Pancreas (tissue), 10 donors: ENCODE data around the gene POR. TPM values are rescaled to one million over a fixed set of nuclear protein-coding genes. Genes with fewer than 3 reads are reported as not detected.

Experiments
- ATAC-seq, 4 donors: fragments of 200-7000 bp; cut with Tn5 transposase; one replicate each; pipeline versions ENCODE4 v1.8.0 to v1.9.1; 2020; ENCODE audit warnings: mild to moderate bottlenecking in 4 of 4, moderate library complexity in 4 of 4
- DNase-seq, 6 donors: peaks; one replicate each; pipeline ENCODE4 v3.0.0-alpha.2; 2020
- FAIRE-seq: peaks from 2 replicates; lab custom pipeline; 2012; peaks lifted over from hg19 to GRCh38; lab: Jason Lieb, UNC
- H3K27ac ChIP-seq, 4 donors: fragments of 200-600 bp; sonication (generic); 1 replicate in 3 of 4; 2 replicates in 1 of 4; pipeline versions ENCODE4 v1.5.0 to v1.8.0; 2020
- H3K27me3 ChIP-seq, 4 donors: fragments of 200-600 bp; one replicate each; pipeline ENCODE4 v1.8.0; 2021
- H3K36me3 ChIP-seq, 3 donors: fragments of 200-600 bp; sonication (generic) in 1 of 3; one replicate each; pipeline versions ENCODE4 v1.5.0 to v1.8.0; 2020 to 2021
- H3K4me1 ChIP-seq, 3 donors: fragments of 200-600 bp; one replicate each; pipeline ENCODE4 v1.8.0; 2021
- H3K4me3 ChIP-seq, 4 donors: fragments of 200-600 bp; sonication (generic) in 2 of 4; one replicate each; pipeline versions ENCODE4 v1.5.0 to v1.8.0; 2020 to 2021
- H3K9me3 ChIP-seq, 4 donors: fragments of 200-600 bp; one replicate each; pipeline ENCODE4 v1.8.0; 2021
- WGBS, 2 donors: extraction: QIAGEN DNeasy Blood & Tissue Kit; methylation state at CpG; one replicate each; pipeline ENCODE4 v1.1.7; 2013; 5-methylcytosine and 5-hydroxymethylcytosine counted together
- intact Hi-C, 3 donors: fragments of 100-400 bp; cut with DNase I; formaldehyde crosslinking; loops; one replicate each; pipeline versions ENCODE4 v1.11.1 to v1.14.2; 2022
- polyA plus RNA-seq, 2 donors: library from polyadenylated mRNA; stranded (reverse); fragments of 200-250 nt; gene quantifications; one replicate each; pipeline ENCODE4 v1.2.3, GENCODE V29; 2013
- total RNA-seq, 6 donors: library from RNA; stranded (reverse); fragmentation: NEBNext Ultra II Directional in 4 of 6; extraction: Animal tissue kit (Norgen Biotek cat#: 25700) in 4 of 6; gene quantifications; one replicate each; pipeline versions ENCODE4 v1.2.1 to v1.2.4, GENCODE V29; 2021 to 2023
- TF ChIP-seq, protein P1 (sequence below), 4 donors: fragments of 200-600 bp; sonication (generic) in 3 of 4; IDR thresholded peaks; one replicate each; pipeline versions ENCODE4 v1.5.0 to v1.8.0; 2021; ENCODE audit warnings: antibody characterized with exemption in 4 of 4
- donor health status: healthy with polysubstance abuse.
- donor health status: DM: no; HTN: no; CAD: no; lungs with moderate emphysema.
- donor health status: DM: no; HTN: no; CAD: no.
- donor health status: control.
- donor health status: control.
- donor health status: Bipolar disorder and iron deficiency.
- donor health status: DM: yes; HTN: yes; CAD: no.
- donor health status: DM: no; HTN: no; CAD: no.
- donor health status: DM: no; HTN: no; CAD: no.
- donor health status: DM: yes; HTN: yes; CAD: no.

Gene POR
- total and polyA plus RNA-seq, 8 donors, result 29.7 to 99.0 (median 43.6) TPM

DNA sequence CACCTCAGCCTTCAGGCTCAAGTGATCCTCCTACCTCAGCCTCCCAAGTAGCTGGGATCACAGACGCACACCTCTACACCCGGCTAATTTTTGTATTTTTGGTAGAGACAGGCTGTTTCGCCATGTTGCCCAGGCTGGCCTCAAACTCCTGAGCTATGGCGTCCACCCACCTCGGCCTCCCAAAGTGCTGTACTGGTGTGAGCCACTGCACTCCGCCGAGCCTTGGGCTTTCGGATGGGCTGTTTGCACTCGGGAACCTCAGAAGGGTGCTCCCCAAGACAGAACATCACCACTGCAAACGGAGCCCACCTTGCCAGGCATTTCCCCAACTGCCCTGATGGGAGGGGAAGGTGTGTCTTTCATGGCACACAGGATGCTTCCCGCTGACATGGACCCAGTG is 52.1 kb downstream of the POR start:
- intact Hi-C loops, result no loop called here
- H3K9me3 ChIP-seq, result no peaks in the 10 kb centered on the region
- TF ChIP-seq, protein P1, sequence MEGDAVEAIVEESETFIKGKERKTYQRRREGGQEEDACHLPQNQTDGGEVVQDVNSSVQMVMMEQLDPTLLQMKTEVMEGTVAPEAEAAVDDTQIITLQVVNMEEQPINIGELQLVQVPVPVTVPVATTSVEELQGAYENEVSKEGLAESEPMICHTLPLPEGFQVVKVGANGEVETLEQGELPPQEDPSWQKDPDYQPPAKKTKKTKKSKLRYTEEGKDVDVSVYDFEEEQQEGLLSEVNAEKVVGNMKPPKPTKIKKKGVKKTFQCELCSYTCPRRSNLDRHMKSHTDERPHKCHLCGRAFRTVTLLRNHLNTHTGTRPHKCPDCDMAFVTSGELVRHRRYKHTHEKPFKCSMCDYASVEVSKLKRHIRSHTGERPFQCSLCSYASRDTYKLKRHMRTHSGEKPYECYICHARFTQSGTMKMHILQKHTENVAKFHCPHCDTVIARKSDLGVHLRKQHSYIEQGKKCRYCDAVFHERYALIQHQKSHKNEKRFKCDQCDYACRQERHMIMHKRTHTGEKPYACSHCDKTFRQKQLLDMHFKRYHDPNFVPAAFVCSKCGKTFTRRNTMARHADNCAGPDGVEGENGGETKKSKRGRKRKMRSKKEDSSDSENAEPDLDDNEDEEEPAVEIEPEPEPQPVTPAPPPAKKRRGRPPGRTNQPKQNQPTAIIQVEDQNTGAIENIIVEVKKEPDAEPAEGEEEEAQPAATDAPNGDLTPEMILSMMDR (IDR thresholded peaks at IDR 0.05), result no peak
- H3K4me1 ChIP-seq, result peaks cover 0 to 2% (median 0%) of the 10 kb centered on the region in 3 donors
- no peaks in the 10 kb centered on the region for H3K36me3 ChIP-seq
- DNase-seq (peak in 1 of 6 donors; percentile 40), ATAC-seq (no peak), FAIRE-seq (no peak)
- WGBS, 2 donors, result 92 to 93% methylated on average over 11 of the region's 11 CpGs
- no peak overlapping the region for H3K27ac ChIP-seq
- no peak overlapping the region for H3K4me3 ChIP-seq
- H3K27me3 ChIP-seq, result no peaks in the 10 kb centered on the region

DNA sequence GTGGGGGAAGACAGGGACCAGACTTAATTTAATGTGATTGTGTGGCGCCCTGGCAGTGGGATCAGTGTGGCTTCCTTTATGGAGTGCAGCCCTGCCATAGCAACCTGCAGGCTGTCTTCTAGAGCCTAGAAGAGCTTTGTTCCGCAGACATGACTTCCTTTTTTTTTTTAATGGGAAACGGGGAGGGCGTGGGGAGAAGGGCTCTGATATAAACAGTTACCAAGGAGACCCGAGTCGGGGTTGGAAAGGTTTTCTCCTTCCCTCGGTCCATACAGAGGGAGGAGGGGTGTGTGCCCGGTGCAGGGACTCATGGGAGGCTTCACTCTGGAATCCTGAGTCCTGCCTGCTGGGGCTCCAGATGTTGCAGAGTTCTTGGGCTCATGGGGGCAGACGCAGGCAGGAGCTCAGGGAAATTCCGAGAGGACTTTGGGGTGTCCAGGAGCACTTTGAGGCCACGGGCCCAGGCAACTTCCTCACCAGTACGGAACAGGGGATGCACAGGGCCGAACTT is 52.6 kb downstream of the POR start:
- Histone ChIP-seq H3K36me3 (no peaks in the 10 kb centered on the region), H3K27ac (no peak overlapping the region), H3K27me3 (no peaks in the 10 kb centered on the region), H3K4me1 (peaks cover 0 to 2% (median 0%) of the 10 kb centered on the region in 3 donors), H3K9me3 (no peaks in the 10 kb centered on the region), H3K4me3 (no peak overlapping the region)
- DNase-seq, result no peak
- TF ChIP-seq, protein P1 (IDR thresholded peaks at IDR 0.05), result no peak
- FAIRE-seq, result no peak
- WGBS, 2 donors, result 66 to 69% methylated on average over 13 of the region's 13 CpGs
- intact Hi-C loops, result no loop called here
- ATAC-seq, result peak in 3 of 4 donors; percentile 44 to 57 (median 49)

DNA sequence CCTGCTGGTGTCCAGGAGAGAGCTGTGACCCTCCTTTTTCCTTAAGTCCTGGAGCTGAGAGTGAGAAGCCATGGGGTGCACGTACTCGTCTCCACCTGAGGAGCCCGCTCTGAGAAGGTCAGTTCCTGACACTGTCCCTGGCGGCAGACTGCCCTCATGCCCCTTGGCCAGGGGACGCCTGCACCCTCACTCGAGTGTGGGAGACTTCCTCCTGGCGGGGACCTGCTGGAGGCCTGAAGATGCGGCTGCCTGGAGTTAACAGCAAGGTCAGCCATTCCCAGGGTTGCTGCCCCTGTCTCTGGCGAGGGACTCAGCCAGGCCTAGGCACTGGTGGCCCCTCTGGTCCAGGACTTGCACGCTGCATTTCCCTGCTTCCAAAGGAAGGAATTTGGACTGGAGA is 53.1 kb downstream of the POR start:
- intact Hi-C loops, result no loop called here
- TF ChIP-seq, protein P1 (IDR thresholded peaks at IDR 0.05), result no peak
- H3K9me3 ChIP-seq, result no peaks in the 10 kb centered on the region
- no peak for ATAC-seq
- FAIRE-seq, result no peak
- no peaks in the 10 kb centered on the region for H3K27me3 ChIP-seq
- no peak for DNase-seq
- H3K4me3 ChIP-seq, result no peak overlapping the region
- no peak overlapping the region for H3K27ac ChIP-seq
- 79 to 84% methylated on average over 10 of the region's 10 CpGs for WGBS, 2 donors
- peaks cover 0 to 2% (median 0%) of the 10 kb centered on the region in 3 donors for H3K4me1 ChIP-seq
- no peaks in the 10 kb centered on the region for H3K36me3 ChIP-seq

DNA sequence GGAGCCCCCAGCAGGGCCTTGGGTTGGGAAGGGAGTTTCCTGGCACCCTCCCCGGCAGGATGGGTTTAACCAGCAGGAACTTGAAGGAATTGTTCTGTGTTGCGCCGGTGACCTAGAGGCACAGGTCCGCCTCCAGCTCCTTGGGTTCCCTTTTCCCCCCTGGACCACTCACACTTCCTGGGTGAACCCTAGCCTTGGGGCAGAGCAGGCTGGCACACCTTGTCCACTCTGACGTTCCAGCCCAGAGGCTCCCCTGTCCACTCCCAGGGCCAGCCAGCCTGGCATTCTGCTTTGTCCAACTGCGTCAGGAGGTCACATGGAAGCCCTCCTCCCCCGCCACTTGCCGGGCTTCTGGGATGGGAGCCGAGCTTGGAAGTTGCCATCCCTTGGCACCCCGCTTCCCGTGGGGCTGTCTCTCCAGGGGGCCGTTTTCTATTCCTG is 53.6 kb downstream of the POR start:
- intact Hi-C loops, result no loop called here
- DNase-seq (no peak), FAIRE-seq (no peak), ATAC-seq (no peak)
- Histone ChIP-seq H3K9me3 (no peaks in the 10 kb centered on the region), H3K4me1 (peaks cover 0 to 2% (median 0%) of the 10 kb centered on the region in 3 donors), H3K36me3 (no peaks in the 10 kb centered on the region), H3K4me3 (no peak overlapping the region), H3K27me3 (no peaks in the 10 kb centered on the region), H3K27ac (no peak overlapping the region)
- WGBS, 2 donors, result 88 to 89% methylated on average over 12 of the region's 12 CpGs
- TF ChIP-seq, protein P1 (IDR thresholded peaks at IDR 0.05), result no peak

DNA sequence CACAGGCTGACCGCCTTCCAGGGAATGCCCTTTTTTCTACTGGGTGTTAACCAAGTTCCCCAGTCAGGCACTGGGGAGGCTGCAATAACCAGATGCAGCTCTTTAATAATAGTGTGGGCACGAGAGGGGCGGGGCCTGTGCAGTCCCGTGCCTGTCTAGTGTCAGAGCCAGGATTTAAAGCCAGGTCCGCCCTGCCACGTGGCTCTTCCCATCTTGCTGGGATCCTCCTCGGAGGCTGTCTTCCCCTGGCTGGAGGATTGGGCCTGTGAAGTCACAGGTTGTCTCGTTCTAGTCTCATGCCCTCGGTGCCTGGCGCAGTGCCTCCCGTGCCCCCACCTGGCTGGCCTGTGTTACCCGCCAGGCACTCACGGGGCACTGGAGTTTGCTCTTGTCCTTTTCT is 54.2 kb downstream of the POR start:
- Histone ChIP-seq H3K4me1 (peaks cover 0 to 2% (median 0%) of the 10 kb centered on the region in 3 donors), H3K9me3 (no peaks in the 10 kb centered on the region), H3K27me3 (no peaks in the 10 kb centered on the region), H3K4me3 (no peak overlapping the region), H3K27ac (no peak overlapping the region), H3K36me3 (no peaks in the 10 kb centered on the region)
- TF ChIP-seq, protein P1 (IDR thresholded peaks at IDR 0.05), result no peak
- 84 to 86% methylated on average over 13 of the region's 13 CpGs for WGBS, 2 donors
- DNase-seq (no peak), FAIRE-seq (no peak), ATAC-seq (no peak)
- intact Hi-C loops, result no loop called here
